Activated CD4-positive, alpha-beta T cell treated with anti-CD3 and anti-CD28 coated beads, Interleukin-2, amount 50 U/mL, for 24 hours (primary cell): ENCODE measurements around the gene CPA4.

Experiments used
- DNase-seq, 2 donors: peaks; one replicate each; pipeline ENCODE4 v3.0.0-alpha.2; 2020; ENCODE audit warnings: low read depth in 1 of 2, low spot score in 1 of 2

The CPA4 gene

DNA sequence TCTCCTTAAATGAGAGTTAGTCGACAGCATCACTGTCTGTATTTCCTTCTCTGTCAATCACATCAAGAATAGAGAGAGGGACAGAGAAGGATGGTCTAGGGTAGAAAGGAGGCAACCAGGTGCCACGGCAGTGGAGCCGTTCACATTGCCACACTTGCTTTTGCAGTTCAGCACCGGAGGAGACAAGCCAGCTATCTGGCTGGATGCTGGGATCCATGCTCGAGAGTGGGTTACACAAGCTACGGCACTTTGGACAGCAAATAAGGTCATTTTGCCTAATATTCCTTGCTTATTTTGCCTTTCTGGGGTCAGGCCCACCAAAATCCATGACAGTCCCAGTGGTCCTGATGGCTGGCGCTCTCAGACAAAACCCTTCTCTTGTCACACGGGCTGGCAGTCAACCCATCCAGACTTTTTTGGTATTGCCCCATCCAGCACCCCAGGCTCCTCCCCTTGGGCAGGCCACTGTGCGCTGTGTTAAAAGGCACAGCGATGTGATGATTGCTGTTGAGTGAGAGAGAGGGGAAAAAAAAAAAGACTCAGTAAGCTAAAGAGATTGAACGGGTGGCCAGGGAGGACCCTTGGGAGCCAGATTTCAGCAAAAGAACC, 17.9 kb upstream of the CPA4 start:
- DNase-seq: no peak

DNA sequence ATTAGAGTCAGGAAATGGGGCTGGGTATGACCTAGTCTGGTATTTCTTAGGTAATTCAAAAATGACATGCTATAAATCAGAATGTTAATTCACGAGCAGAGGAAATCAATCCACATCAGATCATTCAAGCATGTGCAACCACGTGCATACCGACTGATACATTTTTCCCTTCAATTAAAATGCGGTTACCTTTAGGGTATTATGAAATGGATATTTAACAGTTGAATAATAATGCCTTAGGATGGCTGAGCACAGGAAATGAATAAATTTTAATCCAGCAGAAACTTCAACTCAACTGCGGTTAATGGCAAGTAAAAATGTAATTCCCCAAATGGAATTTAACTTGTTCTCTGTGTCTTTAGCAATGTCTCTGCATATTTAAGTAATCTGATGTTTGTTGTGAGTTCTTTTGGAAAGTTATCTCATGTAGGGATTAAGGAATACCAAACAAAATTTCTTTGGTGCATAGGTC, 17.1 kb upstream of the CPA4 start:
- DNase-seq: no peak

DNA sequence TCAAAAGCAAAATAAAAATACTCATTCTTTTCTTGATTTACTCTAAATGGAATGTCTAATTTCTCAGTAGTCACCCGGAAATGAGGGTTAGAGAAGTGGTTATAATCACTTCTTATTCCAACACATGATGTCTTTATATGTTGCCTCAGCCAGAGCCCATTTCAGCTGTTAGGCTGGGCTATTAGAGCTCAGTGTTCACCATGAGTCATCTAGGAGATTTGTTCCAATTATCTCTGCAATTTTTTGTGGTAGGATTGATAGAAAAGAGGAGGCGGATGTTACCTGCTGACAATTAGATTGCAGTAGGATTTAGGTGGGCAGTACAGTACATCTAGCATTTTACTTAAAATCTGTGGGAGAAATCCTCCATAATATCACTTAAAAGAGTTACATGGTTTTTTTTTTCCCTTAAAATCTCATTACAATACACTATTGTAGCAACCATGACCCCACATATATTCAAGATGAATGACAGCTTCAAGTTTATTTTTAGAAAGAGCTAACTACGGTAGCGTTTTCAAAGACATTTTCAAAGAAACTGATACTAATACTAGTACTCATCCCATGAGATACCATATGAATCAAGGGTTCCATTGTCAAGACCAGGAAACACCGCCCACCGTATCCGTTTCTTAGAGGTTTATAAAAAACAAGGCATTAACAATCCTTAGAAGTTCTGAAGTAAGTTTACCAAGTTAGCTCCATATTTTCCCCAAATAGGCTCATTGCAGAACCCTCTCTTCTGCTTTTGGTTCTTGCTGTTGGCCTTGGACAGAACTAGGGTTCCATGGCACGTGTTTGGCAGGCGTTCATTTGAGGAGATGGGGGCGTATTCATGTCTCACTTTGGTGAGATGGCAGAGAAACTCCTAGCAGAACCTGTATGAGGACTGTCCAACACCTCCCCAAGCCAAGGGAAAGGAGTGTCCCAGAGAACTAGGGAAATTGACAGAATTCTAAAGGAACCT, 15.9 kb upstream of the CPA4 start:
- DNase-seq: peak in 1 of 2 donors; percentile 60

DNA sequence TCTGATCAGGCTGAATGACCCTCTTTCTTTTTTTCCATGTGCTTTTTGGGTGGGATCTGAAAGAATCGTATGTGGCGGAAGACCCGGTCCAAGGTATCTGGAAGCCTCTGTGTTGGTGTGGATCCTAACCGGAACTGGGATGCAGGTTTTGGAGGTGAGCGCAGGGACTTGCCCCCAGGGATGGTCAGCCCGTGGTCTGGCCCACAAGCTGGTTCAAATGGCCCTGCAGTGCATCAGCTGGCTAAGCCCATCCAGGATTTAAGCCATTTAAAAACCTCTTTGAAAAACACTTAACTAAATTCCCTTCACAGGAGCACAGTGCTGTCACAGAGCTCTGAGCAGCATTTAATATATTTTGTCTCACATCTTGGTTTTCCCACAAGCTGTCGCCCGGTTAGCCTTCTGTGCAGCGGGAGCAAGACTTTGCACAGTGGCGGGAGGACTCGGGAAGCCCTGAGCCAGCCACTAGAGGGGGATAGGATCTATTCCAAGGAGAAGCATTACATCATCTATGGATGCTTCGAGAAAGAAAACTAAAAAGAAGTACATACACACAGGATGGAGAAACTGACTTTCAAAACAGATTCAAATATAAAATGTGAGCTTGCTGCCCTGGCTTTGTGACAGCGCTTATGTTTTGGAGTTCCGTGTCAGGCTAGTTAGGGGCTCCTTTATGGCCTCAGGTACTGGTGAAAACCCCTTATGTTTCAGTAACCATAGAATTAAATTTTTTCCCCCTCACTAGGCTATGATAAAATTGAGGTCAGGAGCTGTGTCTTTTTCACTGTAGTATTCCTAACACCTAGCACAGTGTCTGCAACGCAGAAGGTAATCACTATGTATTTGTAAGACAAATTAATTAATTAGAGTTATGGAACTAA, 15.0 kb upstream of the CPA4 start:
- no peak for DNase-seq

DNA sequence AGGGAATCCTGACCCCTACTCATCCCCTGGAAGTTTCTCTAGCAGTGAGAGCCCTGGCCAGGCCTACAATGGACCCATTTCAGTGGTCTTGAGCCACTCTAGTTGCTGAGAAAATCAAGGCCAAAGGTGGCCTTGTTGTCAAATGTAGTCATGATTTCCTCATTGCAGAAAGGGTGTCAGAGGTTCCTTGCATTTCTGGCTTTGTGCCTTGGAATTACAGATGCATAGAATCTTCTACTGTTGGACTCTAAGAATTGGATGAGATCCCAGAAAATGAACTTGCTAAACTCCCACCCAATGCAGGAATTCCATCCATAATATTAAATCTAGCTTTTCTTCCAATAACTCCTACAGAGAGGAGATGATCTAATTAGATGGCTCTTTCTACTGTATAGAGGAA, 14.1 kb upstream of the CPA4 start:
- DNase-seq: no peak

DNA sequence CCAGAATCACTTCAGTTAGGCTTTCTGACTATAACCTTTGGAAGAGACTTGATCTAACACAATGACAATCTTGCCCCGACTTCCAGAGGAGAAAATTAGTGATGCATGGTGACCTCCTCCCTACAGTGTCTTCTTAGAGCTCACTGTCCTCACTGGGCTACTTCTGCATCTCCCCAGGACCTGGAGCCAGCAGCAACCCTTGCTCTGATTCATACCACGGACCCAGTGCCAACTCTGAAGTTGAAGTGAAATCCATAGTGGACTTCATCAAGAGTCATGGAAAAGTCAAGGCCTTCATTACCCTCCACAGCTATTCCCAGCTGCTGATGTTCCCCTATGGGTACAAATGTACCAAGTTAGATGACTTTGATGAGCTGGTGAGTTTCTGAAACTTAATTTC, 13.7 kb upstream of the CPA4 start:
- no peak for DNase-seq

DNA sequence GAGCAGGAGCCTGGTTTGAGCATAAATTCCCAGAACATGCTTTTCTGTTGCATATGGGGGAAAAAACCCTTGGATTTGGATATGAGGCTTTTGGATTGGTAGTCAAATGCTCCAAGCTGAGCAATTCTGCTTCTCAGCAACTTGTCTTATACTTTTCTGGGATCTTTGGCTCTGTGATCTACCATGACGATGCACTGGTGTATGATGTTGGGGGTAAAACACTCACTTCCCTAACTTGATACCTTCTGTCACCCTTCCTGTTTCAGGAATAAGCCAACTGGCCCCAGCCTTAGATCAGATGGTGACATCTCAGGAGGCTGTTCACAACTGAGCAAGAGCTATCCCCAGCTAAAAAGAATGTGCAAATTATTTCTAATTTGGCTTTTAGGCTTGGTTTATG, 13.1 kb upstream of the CPA4 start:
- DNase-seq: no peak

DNA sequence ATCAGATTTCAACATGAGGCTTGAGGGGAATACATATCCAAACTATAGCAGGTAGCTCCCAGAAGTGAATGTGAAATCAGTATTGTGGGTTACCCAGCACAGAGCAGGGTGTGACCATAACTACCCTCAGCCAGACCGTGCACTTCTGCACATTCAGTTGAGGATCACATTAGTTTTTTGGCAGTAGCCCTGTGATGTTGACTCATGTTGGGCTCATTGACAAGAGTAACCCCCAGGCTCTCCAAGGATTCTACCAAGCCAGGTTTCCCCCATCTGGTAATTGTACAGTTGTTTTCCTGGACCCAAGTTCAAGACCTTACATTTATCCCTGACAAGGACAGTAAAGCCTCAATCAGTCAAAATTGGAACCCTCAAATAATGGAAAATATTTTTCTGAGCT, 11.7 kb upstream of the CPA4 start:
- DNase-seq: no peak

DNA sequence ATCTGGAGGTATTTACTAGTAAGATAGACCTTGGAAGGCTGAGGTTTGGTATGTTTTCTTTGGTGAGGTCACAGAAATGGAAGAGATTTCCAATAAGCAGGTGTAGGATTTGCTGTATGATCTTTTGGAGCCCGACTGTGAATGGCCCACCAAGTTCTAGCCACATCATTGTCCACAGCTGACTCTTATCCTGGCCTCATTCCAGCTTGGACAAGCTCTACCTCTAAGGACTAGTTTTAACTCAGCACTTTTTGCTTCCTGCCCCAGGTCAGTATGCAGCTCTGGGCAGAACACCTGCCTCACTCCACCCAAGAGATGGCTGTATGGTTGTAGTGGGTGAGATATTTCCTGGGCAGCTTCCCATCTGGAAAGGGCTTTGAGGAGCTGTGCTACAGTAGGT, 6.1 kb upstream of the CPA4 start:
- no peak for DNase-seq

DNA sequence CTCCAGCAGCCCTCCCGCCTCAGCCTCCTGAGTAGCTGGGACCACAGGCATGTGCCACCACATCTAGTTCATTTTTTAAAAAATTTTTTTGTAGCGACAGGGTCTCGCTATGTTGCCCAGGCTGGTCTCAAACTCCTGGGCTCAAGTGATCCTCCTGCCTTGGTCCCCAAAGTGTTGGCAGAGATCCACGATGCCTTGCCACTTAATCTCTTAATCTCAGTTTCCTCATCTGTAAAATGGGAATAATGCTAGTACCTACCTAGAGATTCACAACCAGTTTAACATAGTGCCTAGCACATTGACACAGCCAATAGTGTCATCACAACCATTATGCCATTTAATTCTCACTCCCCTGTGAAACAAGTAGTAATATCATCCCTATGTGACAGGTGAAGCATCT, 4.8 kb upstream of the CPA4 start:
- DNase-seq: no peak

DNA sequence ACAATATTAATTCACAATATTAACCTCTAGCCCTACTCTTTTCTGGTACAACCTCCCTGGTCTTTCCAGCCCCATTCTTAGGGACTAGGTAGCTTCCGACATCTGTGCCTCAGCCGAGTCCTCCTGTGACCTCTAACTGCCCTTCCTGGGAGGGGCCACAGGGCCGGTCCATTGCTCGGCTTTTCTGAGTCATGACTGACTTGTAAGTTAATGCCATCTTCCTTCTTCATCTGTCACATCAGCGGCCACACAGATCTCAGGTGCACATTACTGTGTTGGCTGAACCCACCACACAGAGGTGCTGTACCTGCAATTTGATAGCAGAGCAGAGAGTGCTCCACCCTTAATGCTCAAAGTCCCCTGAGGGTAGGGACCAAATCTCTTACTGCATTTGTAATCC, 4.1 kb upstream of the CPA4 start:
- no peak for DNase-seq

DNA sequence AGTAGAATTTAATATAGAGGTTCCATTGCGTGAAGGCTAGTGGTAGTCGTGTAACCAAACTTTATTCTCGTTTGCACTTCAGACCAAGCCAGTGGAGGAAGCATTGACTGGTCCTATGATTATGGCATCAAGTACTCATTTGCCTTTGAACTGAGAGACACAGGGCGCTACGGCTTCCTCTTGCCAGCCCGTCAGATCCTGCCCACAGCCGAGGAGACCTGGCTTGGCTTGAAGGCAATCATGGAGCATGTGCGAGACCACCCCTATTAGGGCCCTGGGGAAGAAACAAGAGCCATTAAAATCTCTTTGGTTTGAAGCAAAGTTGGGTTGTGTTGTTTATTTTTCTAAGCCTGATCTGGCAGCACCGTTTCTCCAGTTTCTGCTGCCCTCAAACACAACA, 3.5 kb upstream of the CPA4 start:
- no peak for DNase-seq

DNA sequence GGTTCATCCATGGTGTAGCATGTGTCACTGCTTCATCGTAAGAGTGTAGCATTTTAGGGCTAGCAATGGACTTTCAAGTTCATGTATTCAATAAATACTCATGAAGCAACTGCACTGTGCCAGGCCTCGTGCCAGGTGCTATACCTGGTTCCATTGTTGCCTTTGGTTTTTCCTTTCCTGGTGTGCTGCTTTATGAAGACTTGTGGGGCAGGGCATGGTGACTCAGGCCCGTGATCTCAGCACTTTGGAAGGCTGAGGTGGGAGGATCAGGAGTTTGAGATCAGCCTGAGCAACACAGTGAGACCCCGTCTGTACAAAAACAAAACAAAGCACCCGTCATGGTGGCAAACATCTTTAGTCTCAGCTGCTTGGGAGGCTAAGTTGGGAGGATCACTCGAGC, 2.2 kb upstream of the CPA4 start:
- no peak for DNase-seq

DNA sequence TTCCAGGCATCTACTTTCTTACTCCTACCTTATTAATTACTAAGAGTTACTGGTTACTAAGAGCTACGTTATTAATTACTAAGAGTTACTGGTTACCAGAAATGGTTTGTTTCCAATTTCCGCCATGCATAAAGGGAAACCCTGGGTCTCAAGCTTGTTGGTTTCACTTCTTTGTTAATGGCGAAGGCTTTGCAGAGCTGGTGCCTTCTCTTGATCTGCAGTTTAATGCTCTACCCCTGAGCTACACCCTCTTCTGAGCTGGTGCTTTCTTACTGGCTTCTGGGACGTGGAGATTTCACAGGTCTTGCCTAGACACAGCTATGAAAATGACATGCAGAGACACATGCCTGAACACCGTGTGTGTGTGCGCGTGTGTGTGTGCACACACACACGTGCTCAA, 560 bp downstream of the CPA4 start:
- no peak for DNase-seq

DNA sequence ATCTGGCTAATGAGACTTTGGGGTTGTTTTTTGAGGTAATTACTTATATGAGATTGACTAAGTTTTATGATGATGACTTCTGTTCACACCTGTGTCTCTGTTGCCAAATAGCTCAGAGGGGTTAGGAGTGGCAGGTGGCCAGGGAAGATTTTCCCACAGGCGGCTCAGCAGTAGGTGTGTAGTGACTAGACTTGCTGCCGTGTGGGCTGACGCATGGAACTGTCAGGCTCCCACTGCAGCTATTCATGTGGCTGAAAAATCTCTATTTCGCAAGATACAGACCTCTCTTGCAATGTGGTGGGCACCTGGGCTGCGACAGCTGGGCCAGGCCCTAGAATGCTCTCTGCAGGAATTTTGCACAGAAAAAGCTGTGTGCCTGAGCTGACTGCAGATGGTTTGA, 1.4 kb downstream of the CPA4 start:
- no peak for DNase-seq

DNA sequence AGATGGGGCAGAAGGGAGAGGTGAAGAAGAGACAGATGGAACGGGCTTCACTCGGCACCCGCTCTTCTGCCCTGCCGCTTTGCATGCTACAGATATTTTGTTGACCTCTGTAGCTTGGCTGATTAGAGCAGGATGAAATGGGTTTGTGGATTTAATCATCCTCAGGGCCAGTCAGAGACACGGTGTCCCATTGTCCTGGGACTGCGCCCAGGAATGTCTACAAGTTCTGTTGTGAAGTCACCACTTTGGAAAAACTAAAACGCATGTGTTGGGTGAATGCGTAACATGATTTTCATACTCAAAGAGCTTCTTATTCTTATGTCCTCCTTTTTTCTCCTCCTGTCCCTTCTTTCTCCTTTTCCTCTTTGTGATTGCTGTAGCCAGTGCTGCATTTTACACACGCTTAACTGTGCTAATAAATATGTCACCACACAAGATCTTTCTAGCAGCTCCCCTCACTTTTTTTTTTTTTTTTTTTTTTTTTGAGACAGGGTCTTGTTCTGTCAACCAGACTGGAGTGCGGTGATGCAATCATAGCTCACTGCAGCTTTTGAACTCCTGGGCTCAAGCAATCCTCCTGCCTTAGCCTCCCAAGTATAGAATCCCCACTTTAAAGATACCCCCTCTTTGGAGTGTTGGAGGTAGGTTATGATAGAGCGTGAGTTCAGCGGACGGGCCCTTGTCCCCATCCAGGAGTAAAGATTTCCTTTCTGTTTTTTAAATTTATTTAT, 3.4 kb downstream of the CPA4 start:
- no peak for DNase-seq

DNA sequence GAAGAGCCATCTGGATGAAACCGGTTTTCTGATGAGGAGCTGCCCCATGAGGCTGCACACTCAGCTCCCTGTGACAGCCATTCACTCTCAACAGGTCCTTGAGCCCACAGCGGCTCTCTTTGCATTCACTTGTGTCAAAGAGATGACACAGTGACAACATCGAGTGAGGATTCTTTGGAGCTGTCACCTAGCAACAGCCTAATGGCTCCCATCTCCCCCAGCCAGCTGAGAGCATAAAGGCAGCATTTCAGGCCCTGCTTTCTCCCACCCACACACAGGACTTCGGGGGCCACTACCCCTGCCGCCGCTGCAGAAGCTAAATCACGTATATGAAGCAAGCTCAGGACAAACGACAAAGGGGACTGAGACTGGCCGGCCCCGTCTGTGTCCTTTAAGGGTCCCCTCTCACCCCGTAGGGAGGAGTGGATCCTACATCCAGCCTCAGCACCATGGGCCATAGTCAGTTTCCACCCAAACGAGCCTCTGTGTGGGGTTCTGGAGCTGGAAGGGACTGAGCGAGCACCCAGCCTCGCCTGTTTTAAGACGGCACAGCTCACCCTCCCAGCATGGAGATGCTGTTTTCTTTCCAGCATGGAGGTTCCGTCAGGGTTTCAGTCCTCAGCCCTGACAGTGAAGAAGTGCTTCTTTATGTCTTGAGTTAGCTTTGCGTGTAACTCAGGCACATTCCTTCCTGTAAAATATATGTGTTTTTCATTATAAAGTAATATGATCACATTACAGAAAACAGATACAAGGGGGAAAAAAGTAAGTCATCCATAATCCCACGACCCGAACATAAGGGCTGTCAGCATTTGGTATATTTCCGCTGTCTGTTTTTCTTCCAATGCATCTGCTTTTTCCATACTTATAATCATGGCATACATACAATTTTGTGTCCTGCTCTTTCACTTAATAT, 4.9 kb downstream of the CPA4 start:
- DNase-seq: no peak

DNA sequence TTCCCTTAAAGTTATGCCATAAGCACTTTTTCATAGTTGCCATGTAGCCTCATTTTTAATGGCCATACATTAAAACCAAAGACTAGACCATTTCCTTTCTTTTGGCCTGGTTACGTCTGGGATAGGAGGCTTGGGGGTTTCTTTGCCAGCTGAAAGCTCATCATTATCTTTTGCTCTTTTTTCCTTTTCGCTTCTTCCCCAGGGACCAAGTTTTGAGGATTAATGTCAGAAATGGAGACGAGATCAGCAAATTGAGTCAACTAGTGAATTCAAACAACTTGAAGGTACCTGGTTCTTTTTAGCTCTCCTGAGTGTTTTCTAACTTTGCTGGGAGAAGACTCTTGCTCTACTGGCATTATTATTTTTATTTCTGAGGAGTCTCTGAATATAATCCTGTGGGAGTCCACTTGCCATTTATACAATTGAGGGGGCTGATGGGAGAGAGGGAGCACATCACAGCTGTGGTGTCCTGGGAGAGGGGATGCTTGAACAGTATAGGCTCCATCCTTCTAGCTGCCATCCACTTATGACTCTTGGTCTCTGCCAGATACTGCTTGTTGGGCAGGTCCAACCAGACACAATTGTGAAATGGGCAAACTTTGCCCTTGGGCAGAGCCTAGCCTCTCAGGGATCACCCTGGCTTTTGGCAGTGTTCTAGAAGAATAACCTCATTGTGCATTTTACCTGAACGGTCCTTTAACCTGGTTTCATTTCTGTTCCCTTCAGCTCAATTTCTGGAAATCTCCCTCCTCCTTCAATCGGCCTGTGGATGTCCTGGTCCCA, 5.8 kb downstream of the CPA4 start:
- no peak for DNase-seq

DNA sequence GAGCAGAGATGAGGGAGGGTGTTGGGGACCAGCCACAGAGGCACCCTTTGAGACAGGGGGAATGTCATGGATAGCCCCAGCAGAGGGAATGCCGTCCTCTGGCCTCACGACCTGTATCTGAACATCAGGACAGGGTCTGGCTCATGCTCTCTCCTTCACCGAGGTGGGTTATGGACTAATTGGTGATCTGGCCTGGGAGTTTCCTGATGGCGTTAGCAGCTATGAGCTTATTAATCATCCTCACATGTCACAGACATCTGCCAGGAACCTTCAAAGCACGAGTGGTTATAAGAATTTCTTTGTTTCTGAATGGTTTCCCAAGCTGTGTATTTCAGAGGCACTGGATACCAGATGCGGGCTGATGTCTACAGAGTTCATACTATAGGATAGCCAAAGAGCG, 6.9 kb downstream of the CPA4 start:
- DNase-seq: no peak
